ENCODE data around the gene PFDN5.

Gene PFDN5

GRCh38 chr12:53295070-53295890 lies at the start of gene PFDN5:
PFDN5 (plus strand) TSS chr12:53295542; CDS start chr12:53295568, 26 bp downstream.
- Mint-ChIP-seq H3K36me3 (peaks cover 11% of the 10 kb centered on the region), H3K27me3 (no peaks in the 10 kb centered on the region), H3K9me3 (no peaks in the 10 kb centered on the region), H3K4me1 (peaks cover 52% of the 10 kb centered on the region), H3K4me3 (peak within 1 kb of the TSS; percentile 94), H3K27ac (peak within 1 kb of the TSS; percentile 96)

DNA sequence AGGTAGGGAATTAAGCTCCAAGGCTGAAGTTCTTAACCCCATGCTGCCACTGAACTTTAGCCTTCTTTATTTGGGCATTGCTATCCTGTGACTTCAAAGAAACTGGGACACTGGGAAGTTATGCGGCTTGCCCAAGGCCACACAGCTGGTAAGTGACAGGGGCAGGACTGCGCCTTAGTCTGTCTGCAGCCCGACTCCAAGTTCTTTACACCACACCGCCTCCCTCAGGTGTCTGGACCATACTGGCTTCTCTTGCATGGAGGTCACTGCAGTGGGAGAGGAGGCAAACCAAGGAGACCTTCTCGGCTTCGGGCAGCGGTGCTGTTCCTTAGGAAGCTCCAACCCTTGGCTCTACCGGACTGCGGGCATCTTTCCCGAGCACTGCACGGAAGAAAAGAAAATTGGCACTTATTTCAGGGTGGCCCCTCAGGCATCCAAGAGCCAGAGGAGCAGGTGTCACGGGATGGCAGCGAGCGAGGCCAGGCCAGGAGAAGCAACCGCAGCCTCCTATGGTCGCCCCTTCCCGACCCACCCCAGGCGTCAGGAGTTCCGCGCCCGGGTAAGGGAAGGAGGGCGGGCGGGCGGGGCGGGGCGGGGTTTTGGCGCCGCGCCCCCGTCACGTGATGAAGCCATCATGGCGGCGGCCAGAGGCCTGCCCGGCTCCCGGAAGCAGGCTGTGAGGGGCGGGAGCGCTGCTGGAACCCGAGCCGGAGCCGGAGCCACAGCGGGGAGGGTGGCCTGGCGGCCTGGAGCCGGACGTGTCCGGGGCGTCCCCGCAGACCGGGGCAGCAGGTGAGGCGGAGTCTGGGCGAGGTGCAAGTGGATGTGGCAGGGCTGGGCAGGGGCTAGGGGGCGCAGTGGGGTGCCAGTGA lies 43.6 kb upstream of the PFDN5 start:
- Mint-ChIP-seq H3K27ac (peak overlapping the region; percentile 94), H3K4me3 (peak overlapping the region; percentile 96), H3K36me3 (peaks cover 3% of the 10 kb centered on the region), H3K9me3 (no peaks in the 10 kb centered on the region), H3K27me3 (no peaks in the 10 kb centered on the region), H3K4me1 (peaks cover 42% of the 10 kb centered on the region)

DNA sequence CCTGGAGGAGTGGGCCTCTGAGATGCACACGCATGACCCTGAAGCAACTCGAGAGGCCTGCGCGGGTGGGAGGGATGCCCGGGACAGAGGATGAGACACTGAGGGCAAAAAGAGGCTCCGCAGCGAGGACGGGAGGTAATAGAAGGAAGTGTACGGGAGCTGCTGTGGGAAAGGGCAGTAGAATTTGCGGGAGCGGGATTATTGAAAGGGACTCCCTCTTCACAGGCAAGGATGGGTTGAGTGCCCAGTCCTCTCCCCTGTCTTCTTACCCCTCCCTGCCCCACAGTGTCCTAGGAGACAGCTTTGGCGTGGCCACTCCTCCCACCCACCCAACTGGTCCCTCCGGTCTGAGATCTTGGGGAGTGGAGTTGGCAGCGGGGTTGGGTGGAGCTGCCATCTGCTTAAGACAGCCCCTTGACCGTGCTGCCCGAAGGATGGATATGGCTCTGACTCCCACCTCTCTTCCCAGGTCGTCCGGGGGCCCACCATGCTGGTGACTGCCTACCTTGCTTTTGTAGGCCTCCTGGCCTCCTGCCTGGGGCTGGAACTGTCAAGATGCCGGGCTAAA lies 42.9 kb upstream of the PFDN5 start:
- Mint-ChIP-seq H3K9me3 (no peaks in the 10 kb centered on the region), H3K27ac (peak overlapping the region; percentile 79), H3K4me1 (peaks cover 42% of the 10 kb centered on the region), H3K4me3 (peak overlapping the region; percentile 96), H3K36me3 (peaks cover 3% of the 10 kb centered on the region), H3K27me3 (no peaks in the 10 kb centered on the region)

DNA sequence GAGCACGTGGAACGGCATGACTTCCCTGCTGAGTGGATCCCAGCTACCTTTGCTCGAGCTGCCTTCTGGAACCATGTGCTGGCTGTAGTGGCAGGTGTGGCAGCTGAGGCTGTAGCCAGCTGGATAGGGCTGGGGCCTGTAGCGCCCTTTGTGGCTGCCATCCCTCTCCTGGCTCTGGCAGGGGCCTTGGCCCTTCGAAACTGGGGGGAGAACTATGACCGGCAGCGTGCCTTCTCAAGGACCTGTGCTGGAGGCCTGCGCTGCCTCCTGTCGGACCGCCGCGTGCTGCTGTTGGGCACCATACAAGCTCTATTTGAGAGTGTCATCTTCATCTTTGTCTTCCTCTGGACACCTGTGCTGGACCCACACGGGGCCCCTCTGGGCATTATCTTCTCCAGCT lies 42.0 kb upstream of the PFDN5 start:
- H3K4me3 Mint-ChIP-seq = peak overlapping the region; percentile 96
- peaks cover 3% of the 10 kb centered on the region for H3K36me3 Mint-ChIP-seq
- no peaks in the 10 kb centered on the region for H3K27me3 Mint-ChIP-seq
- H3K27ac Mint-ChIP-seq = peak overlapping the region; percentile 79
- H3K4me1 Mint-ChIP-seq = peaks cover 42% of the 10 kb centered on the region
- H3K9me3 Mint-ChIP-seq = no peaks in the 10 kb centered on the region

GRCh38 chr12:53254816-53255545 lies 40.4 kb upstream of the PFDN5 start:
- Mint-ChIP-seq H3K27ac (peak overlapping the region; percentile 23), H3K4me3 (no peak overlapping the region), H3K9me3 (no peaks in the 10 kb centered on the region), H3K27me3 (no peaks in the 10 kb centered on the region), H3K4me1 (peaks cover 42% of the 10 kb centered on the region), H3K36me3 (peaks cover 3% of the 10 kb centered on the region)

DNA sequence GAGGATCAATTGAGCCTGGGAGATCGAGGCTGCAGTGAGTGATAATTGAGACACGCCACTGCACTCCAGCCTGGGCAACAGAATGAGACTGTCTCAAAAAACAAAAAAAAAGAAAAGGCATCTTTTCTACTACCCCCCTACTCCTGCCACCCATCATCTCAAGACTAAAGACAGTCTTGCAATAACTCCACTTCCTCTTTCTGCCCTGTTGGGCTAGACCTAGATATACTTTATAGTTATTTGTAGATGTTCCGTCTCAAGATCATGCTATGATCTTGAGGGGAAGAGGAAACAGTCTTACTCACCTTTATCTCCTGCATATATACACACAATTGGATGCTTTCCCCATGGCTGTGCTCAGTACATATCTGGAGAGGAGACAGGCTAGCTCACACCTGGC lies 39.3 kb upstream of the PFDN5 start:
- H3K27ac Mint-ChIP-seq = peak overlapping the region; percentile 70
- no peaks in the 10 kb centered on the region for H3K9me3 Mint-ChIP-seq
- H3K4me3 Mint-ChIP-seq = peak overlapping the region; percentile 19
- H3K36me3 Mint-ChIP-seq = peaks cover 3% of the 10 kb centered on the region
- peaks cover 41% of the 10 kb centered on the region for H3K4me1 Mint-ChIP-seq
- no peaks in the 10 kb centered on the region for H3K27me3 Mint-ChIP-seq

- H3K9me3 Mint-ChIP-seq = no peaks in the 10 kb centered on the region
- no peaks in the 10 kb centered on the region for H3K36me3 Mint-ChIP-seq
- peaks cover 22% of the 10 kb centered on the region for H3K4me1 Mint-ChIP-seq
- no peaks in the 10 kb centered on the region for H3K27me3 Mint-ChIP-seq
- H3K4me3 Mint-ChIP-seq = no peak overlapping the region
- H3K27ac Mint-ChIP-seq = no peak overlapping the region
Observed at GRCh38 chr12:53258541-53259539, 36.5 kb upstream of the PFDN5 start.

DNA sequence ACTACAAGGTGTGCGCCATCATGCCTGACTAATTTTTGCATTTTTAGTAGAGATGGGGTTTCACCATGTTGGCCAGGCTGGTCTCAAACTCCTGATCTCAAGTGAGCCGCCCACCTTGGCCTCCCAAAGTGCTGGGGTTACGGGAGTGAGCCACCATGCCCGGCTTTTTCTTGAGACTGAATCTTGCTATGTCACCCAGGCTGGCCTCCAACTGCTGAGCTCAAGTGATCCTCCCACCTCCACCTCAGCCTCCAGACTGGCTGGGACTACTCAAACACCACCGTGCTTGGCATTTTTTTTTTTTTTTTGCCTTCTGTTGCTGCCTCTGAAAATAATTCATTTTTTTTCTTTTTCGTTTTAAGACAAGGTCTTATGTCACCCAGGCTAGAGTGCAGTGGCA lies 35.5 kb upstream of the PFDN5 start:
- no peak overlapping the region for H3K27ac Mint-ChIP-seq
- H3K27me3 Mint-ChIP-seq = no peaks in the 10 kb centered on the region
- H3K4me3 Mint-ChIP-seq = no peak overlapping the region
- no peaks in the 10 kb centered on the region for H3K36me3 Mint-ChIP-seq
- H3K9me3 Mint-ChIP-seq = no peaks in the 10 kb centered on the region
- peaks cover 14% of the 10 kb centered on the region for H3K4me1 Mint-ChIP-seq

DNA sequence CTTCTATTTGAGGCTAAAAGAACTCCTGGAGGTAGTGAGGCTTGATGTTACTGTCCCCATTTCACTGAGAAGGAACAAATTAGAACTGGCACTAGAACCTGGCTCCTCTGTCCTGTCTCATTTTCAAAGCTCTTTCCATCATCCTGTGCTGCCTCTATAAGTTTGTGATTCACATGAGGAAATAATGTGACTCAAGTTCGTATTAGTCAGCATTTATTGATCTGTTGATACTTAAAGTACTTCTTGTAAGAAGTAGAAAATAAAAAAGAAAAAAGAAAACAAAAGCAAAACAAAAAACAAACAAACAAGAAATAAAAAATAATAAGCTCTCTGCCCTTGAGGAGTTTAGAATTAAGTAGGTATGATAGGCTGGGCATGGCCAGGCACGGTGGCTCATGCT lies 29.6 kb upstream of the PFDN5 start:
- Mint-ChIP-seq H3K4me3 (no peak overlapping the region), H3K27me3 (no peaks in the 10 kb centered on the region), H3K27ac (peak overlapping the region; percentile 65), H3K9me3 (no peaks in the 10 kb centered on the region), H3K4me1 (peaks cover 25% of the 10 kb centered on the region), H3K36me3 (no peaks in the 10 kb centered on the region)

- H3K4me1 Mint-ChIP-seq = peaks cover 25% of the 10 kb centered on the region
Observed at GRCh38 chr12:53267306-53267998, 27.9 kb upstream of the PFDN5 start.

DNA sequence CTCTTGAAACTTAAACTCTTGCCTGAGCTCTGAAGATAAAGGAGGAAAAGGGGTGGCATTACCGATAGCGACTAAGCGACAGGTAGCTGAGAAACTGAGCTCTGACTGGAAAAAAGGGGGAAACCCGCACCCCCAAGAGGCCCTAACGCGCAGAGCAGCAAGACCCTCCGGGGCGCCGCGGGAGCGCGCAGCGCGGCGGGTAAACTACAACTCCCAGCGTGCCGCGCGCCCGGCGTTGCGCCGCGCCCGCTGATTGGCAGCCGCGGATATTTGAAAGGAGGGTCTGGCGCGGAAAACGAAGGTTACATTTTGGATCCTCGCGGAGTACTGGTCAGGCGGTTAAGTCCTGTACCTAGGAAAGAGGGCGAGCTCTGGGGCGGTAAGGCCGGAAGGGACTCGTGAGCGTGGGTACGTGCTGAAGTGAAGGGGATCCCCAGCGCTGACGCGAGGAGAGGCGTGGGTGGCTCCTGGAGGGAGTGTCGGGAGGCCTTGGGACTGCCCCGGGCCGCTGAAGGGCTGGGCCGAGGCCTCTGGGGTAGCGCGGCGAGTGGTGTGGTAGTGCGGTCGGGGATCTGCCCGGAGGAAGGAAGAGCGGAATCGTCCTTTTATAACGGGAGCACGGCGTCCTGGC lies 27.2 kb upstream of the PFDN5 start, which contains the start of gene ESPL1:
Gene ESPL1 (plus strand): TSS at position 301 of the 631 bp plus-strand sequence. CDS start 468 bp downstream, outside the sequence.
- Mint-ChIP-seq H3K27ac (peak within 1 kb of the TSS; percentile 94), H3K4me1 (peaks cover 25% of the 10 kb centered on the region), H3K27me3 (no peaks in the 10 kb centered on the region), H3K36me3 (no peaks in the 10 kb centered on the region), H3K9me3 (no peaks in the 10 kb centered on the region), H3K4me3 (peak within 1 kb of the TSS; percentile 99)

More at GRCh38 chr12:53267306-53267998, 27.9 kb upstream of the PFDN5 start:
- peak overlapping the region; percentile 99 for H3K4me3 Mint-ChIP-seq
- H3K36me3 Mint-ChIP-seq = no peaks in the 10 kb centered on the region
- H3K27me3 Mint-ChIP-seq = no peaks in the 10 kb centered on the region
- H3K9me3 Mint-ChIP-seq = no peaks in the 10 kb centered on the region
- peak overlapping the region; percentile 94 for H3K27ac Mint-ChIP-seq

GRCh38 chr12:53268630-53269562 lies 26.4 kb upstream of the PFDN5 start:
- H3K36me3 Mint-ChIP-seq = no peaks in the 10 kb centered on the region
- peaks cover 25% of the 10 kb centered on the region for H3K4me1 Mint-ChIP-seq
- H3K9me3 Mint-ChIP-seq = no peaks in the 10 kb centered on the region
- H3K4me3 Mint-ChIP-seq = peak overlapping the region; percentile 99
- H3K27me3 Mint-ChIP-seq = no peaks in the 10 kb centered on the region
- H3K27ac Mint-ChIP-seq = peak overlapping the region; percentile 94

Measured in activated naive CD4-positive, alpha-beta T cell treated with anti-CD3 and anti-CD28 coated beads, Interleukin-2, amount 50 U/mL, for 24 hours (primary cell).